ENCODE measurements around the gene MYO18B.

The MYO18B gene

GRCh38 chr22:26075251-26075650 is 333.3 kb downstream of the MYO18B start:
- in situ Hi-C loops (cut with MboI; ENCODE audit: low sequenced_read_pairs): no loop called here

- in situ Hi-C loops (cut with MboI; ENCODE audit: low sequenced_read_pairs): no loop called here
Observed at GRCh38 chr22:26079009-26079408, 337.0 kb downstream of the MYO18B start.
